GM23338 (cell line): Measurements from ENCODE around the gene RHOG.

ENCODE experiments used
- EZH2phosphoT487 ChIP-seq: fragments of 200-600 bp; sonication (generic); IDR thresholded peaks from one replicate; pipeline ENCODE4 v1.8.1; 2018; ENCODE audit warnings: antibody characterized with exemption; ENCODE audit not compliant: unreplicated experiment
- TF ChIP-seq, protein P1 (sequence below), 2 experiments: fragments of 200-600 bp in 1 of 2; sonication (generic) in 1 of 2; conservative IDR thresholded peaks; 2 replicates each; pipeline versions ENCODE4 v1.5.1 to v1.6.1; 2016 to 2017; ENCODE audit warnings: antibody characterized with exemption in 2 of 2, low read depth in 2 of 2, mild to moderate bottlenecking in 2 of 2, moderate library complexity in 1 of 2
- TF ChIP-seq, protein P2 (sequence below): IDR thresholded peaks from one replicate; pipeline ENCODE4 v1.6.1; 2018; ENCODE audit warnings: antibody characterized with exemption; ENCODE audit not compliant: unreplicated experiment

DNA sequence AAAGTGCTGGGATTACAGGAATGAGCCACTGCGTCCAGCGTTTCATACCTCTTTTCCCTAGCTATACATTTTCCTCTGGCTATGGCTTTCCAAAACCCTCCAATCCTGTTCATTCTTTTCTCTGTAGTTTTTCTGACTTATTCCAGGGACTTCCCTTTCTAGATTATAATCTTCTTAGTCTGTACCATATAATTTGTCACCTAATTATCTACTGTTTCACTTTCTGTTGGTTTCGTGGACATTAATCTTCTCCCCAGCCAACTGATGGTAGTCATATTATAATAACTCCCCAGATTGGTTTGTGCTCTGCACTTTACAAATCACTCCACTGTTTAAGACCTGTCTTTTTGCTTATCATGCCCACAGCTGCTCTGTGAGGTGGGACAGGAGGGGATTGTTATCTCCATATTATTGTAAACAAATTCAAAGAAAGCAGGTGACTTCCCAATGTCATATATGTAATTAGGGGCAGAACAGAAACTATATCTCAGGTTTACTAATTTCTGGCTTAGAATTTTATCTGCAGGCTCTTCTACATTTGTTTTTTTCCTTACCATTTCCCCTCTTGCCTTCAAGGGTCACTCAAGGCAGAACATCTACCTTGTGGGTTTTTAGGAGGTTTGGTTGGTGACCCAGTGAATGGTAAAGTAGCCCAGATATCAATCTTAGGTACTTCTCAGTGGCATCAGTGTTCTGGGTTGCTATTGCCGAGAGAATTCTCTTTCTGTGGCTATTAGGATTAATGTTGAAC, 38.6 kb upstream of the RHOG start:
- no peak for TF ChIP-seq EZH2phosphoT487
- TF ChIP-seq, protein P1, sequence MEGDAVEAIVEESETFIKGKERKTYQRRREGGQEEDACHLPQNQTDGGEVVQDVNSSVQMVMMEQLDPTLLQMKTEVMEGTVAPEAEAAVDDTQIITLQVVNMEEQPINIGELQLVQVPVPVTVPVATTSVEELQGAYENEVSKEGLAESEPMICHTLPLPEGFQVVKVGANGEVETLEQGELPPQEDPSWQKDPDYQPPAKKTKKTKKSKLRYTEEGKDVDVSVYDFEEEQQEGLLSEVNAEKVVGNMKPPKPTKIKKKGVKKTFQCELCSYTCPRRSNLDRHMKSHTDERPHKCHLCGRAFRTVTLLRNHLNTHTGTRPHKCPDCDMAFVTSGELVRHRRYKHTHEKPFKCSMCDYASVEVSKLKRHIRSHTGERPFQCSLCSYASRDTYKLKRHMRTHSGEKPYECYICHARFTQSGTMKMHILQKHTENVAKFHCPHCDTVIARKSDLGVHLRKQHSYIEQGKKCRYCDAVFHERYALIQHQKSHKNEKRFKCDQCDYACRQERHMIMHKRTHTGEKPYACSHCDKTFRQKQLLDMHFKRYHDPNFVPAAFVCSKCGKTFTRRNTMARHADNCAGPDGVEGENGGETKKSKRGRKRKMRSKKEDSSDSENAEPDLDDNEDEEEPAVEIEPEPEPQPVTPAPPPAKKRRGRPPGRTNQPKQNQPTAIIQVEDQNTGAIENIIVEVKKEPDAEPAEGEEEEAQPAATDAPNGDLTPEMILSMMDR (conservative IDR thresholded peaks at IDR 0.05; ENCODE audit: low read depth in 2 of 2) = no peak
- TF ChIP-seq, protein P2, sequence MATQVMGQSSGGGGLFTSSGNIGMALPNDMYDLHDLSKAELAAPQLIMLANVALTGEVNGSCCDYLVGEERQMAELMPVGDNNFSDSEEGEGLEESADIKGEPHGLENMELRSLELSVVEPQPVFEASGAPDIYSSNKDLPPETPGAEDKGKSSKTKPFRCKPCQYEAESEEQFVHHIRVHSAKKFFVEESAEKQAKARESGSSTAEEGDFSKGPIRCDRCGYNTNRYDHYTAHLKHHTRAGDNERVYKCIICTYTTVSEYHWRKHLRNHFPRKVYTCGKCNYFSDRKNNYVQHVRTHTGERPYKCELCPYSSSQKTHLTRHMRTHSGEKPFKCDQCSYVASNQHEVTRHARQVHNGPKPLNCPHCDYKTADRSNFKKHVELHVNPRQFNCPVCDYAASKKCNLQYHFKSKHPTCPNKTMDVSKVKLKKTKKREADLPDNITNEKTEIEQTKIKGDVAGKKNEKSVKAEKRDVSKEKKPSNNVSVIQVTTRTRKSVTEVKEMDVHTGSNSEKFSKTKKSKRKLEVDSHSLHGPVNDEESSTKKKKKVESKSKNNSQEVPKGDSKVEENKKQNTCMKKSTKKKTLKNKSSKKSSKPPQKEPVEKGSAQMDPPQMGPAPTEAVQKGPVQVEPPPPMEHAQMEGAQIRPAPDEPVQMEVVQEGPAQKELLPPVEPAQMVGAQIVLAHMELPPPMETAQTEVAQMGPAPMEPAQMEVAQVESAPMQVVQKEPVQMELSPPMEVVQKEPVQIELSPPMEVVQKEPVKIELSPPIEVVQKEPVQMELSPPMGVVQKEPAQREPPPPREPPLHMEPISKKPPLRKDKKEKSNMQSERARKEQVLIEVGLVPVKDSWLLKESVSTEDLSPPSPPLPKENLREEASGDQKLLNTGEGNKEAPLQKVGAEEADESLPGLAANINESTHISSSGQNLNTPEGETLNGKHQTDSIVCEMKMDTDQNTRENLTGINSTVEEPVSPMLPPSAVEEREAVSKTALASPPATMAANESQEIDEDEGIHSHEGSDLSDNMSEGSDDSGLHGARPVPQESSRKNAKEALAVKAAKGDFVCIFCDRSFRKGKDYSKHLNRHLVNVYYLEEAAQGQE = no peak
